Keratinocyte (primary cell): ENCODE results near the gene TMEM151B. TPM values are rescaled to one million over a fixed set of nuclear protein-coding genes. Genes with fewer than 3 reads are reported as not detected.

ENCODE experiments used
- DNase-seq: peaks from one replicate; pipeline ENCODE4 v3.0.0-alpha.2; 2011; ENCODE audit warnings: low read depth, missing footprints, low spot score
- FAIRE-seq: peaks from 2 replicates; lab custom pipeline; 2011; peaks lifted over from hg19 to GRCh38; lab: Jason Lieb, UNC
- H2AFZ ChIP-seq: 2 replicates; pipeline ENCODE4 v1.6.0; 2012; ENCODE audit warnings: low read length, control low read depth, inconsistent platforms; ENCODE audit not compliant: control insufficient read depth
- H3K27ac ChIP-seq: 2 replicates; pipeline ENCODE4 v1.5.1; 2011; ENCODE audit warnings: low read length; ENCODE audit not compliant: control insufficient read depth, insufficient read depth
- H3K27me3 ChIP-seq: 3 replicates; pipeline ENCODE4 v1.6.0; 2011; ENCODE audit warnings: low read length; ENCODE audit not compliant: control insufficient read depth, insufficient read depth; ENCODE audit errors: extremely low read depth
- H3K36me3 ChIP-seq, 2 experiments: 2 replicates in 1 of 2; 3 replicates in 1 of 2; pipeline ENCODE4 v1.5.1; 2011; ENCODE audit warnings: low read length in 2 of 2, mild to moderate bottlenecking in 1 of 2; ENCODE audit not compliant: control insufficient read depth in 2 of 2, insufficient read depth in 2 of 2; ENCODE audit errors: extremely low read depth in 1 of 2
- H3K4me1 ChIP-seq: 3 replicates; pipeline ENCODE4 v1.5.1; 2011; ENCODE audit warnings: low read length; ENCODE audit not compliant: control insufficient read depth, insufficient read depth; ENCODE audit errors: extremely low read depth
- H3K4me2 ChIP-seq: 3 replicates; pipeline ENCODE4 v1.6.0; 2011; ENCODE audit warnings: low read depth, low read length; ENCODE audit not compliant: control insufficient read depth, insufficient read depth; ENCODE audit errors: extremely low read depth
- H3K4me3 ChIP-seq, 3 experiments: fragments of 200-600 bp in 1 of 3; sonication (generic) in 1 of 3; 2 replicates in 2 of 3; 3 replicates in 1 of 3; pipeline ENCODE4 v1.5.1; 2011 to 2016; ENCODE audit warnings: low read length in 3 of 3, mild to moderate bottlenecking in 3 of 3, control low read depth in 2 of 3, inconsistent platforms in 1 of 3, low read depth in 1 of 3, mixed read lengths in 1 of 3, mixed run types in 1 of 3, moderate library complexity in 1 of 3; ENCODE audit not compliant: control insufficient read depth in 2 of 3, insufficient read depth in 2 of 3; ENCODE audit errors: extremely low read depth in 1 of 3
- H3K79me2 ChIP-seq: 2 replicates; pipeline ENCODE4 v1.6.0; 2012; ENCODE audit warnings: low read length; ENCODE audit not compliant: control insufficient read depth, insufficient read depth
- H3K9ac ChIP-seq: 3 replicates; pipeline ENCODE4 v1.6.0; 2011; ENCODE audit warnings: low read length; ENCODE audit not compliant: control insufficient read depth, insufficient read depth; ENCODE audit errors: extremely low read depth
- H3K9me1 ChIP-seq: 3 replicates; pipeline ENCODE4 v1.6.0; 2011; ENCODE audit warnings: low read length; ENCODE audit not compliant: control insufficient read depth, insufficient read depth; ENCODE audit errors: extremely low read depth
- H3K9me3 ChIP-seq: 2 replicates; pipeline ENCODE4 v1.5.1; 2012; ENCODE audit warnings: low read depth, low read length; ENCODE audit not compliant: control insufficient read depth
- H4K20me1 ChIP-seq: 3 replicates; pipeline ENCODE4 v1.6.0; 2011; ENCODE audit warnings: low read length; ENCODE audit not compliant: control insufficient read depth, insufficient read depth; ENCODE audit errors: extremely low read depth
- EZH2 ChIP-seq: IDR thresholded peaks from one replicate; pipeline ENCODE4 v1.6.1; 2012; ENCODE audit warnings: inconsistent platforms, mild to moderate bottlenecking, low read length, moderate library complexity
- dilution Hi-C: fragments of 300-500 bp; cut with MboI; formaldehyde crosslinking; loops from one replicate; pipeline ENCODE4 v1.7.0; 2020; ENCODE audit warnings: low sequenced_read_pairs; ENCODE audit not compliant: extremely low pct_ligation_motif_present
- polyA plus RNA-seq, 5 experiments: library from polyadenylated mRNA; depleted of rRNA in 3 of 5; stranded (reverse) in 3 of 5; stranded (forward) in 1 of 5; unstranded in 1 of 5; fragments of >200 nt; gene quantifications; 1 replicate in 1 of 5; 2 replicates in 3 of 5; 3 replicates in 1 of 5; pipeline versions ENCODE4 v1.2.1 to v1.2.3, GENCODE V29; 2011 to 2012; ENCODE audit warnings: missing spikeins in 2 of 5, low read depth in 1 of 5, low replicate concordance in 1 of 5
- TF ChIP-seq, protein P1 (sequence below), 3 experiments: IDR thresholded peaks in 1 of 3; conservative IDR thresholded peaks in 1 of 3; optimal IDR thresholded peaks in 1 of 3; 2 replicates in 2 of 3; 3 replicates in 1 of 3; pipeline versions ENCODE3 to v1.5.1; 2011; ENCODE audit warnings: low read length in 3 of 3, mild to moderate bottlenecking in 3 of 3, moderate library complexity in 2 of 3, control low read depth in 1 of 3, inconsistent platforms in 1 of 3; ENCODE audit not compliant: insufficient read depth in 2 of 3; ENCODE audit errors: extremely low read depth in 1 of 3

The TMEM151B gene
- polyA plus RNA-seq, 1 donor (not counting 4 experiments of a cell fraction or from before 2014, with no cell fraction given), result not detected

GRCh38 chr6:44301106-44301505, 30.9 kb downstream of the TMEM151B start:
- FAIRE-seq, result no peak
- dilution Hi-C loops, result no loop called here
- Histone ChIP-seq H3K9ac (no peak overlapping the region), H2AFZ (no peak overlapping the region), H4K20me1 (peaks cover 3% of the 10 kb centered on the region), H3K4me1 (peaks cover 7% of the 10 kb centered on the region), H3K4me2 (no peak overlapping the region), H3K27ac (no peak overlapping the region), H3K27me3 (peaks cover 27% of the 10 kb centered on the region), H3K36me3 (peaks cover 41 to 45% of the 10 kb centered on the region in 2 experiments), H3K9me3 (no peaks in the 10 kb centered on the region), H3K4me3 (no peak overlapping the region), H3K79me2 (no peaks in the 10 kb centered on the region), H3K9me1 (peaks cover 2% of the 10 kb centered on the region)
- no peak for DNase-seq
- TF ChIP-seq, protein P1, sequence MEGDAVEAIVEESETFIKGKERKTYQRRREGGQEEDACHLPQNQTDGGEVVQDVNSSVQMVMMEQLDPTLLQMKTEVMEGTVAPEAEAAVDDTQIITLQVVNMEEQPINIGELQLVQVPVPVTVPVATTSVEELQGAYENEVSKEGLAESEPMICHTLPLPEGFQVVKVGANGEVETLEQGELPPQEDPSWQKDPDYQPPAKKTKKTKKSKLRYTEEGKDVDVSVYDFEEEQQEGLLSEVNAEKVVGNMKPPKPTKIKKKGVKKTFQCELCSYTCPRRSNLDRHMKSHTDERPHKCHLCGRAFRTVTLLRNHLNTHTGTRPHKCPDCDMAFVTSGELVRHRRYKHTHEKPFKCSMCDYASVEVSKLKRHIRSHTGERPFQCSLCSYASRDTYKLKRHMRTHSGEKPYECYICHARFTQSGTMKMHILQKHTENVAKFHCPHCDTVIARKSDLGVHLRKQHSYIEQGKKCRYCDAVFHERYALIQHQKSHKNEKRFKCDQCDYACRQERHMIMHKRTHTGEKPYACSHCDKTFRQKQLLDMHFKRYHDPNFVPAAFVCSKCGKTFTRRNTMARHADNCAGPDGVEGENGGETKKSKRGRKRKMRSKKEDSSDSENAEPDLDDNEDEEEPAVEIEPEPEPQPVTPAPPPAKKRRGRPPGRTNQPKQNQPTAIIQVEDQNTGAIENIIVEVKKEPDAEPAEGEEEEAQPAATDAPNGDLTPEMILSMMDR (optimal IDR thresholded peaks at IDR 0.05 in 1 of 3, IDR thresholded peaks at IDR 0.05 in 1 of 3, conservative IDR thresholded peaks at IDR 0.05 in 1 of 3; ENCODE audit: extremely low read depth in 1 of 3, insufficient read depth in 2 of 3, low read length in 3 of 3), result no peak
- no peak for TF ChIP-seq EZH2

DNA sequence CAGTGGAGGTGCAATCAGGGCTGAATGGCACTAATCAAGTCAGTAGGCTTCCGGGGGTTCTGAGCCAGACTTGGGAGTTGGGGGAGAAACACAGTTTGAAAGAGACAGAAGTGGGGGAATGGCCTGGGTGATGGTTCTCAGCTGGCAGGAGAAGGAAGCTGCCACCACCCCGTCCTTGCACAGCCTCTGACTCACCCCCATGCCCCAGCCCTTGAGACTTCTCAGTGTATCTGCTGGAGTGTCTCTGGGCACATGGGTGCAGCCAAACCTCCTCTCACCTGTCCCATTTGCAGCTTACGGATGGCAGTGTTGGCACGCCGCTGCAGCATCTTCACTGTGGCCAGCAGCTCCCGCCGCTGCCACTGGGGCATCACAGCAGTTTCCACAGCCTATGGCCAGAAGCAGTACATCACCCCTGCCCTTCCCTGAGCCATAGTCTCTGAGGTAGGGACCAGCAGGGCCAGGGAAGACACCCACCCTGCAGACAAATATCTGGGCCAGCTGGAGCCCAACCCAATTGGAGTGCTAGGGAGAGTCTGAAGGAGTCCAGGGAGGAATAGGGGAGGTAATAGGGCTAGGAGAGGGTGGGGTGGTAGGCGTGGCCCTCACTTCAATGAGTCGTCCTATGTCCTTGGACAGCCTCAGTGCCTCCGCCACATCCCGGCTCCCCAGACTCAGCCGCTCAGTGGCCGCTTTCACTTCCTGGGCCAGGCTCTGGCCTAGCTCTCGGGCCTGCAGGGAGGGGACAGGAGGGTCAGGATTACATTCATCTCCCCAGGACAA, 31.7 kb downstream of the TMEM151B start:
- no peak overlapping the region for H3K4me2 ChIP-seq
- no peak overlapping the region for H3K4me3 ChIP-seq
- FAIRE-seq (no peak), DNase-seq (no peak)
- peaks cover 7% of the 10 kb centered on the region for H3K4me1 ChIP-seq
- no peaks in the 10 kb centered on the region for H4K20me1 ChIP-seq
- no peak overlapping the region for H2AFZ ChIP-seq
- peaks cover 45 to 46% of the 10 kb centered on the region in 2 experiments for H3K36me3 ChIP-seq
- H3K9ac ChIP-seq, result no peak overlapping the region
- peaks cover 2% of the 10 kb centered on the region for H3K9me1 ChIP-seq
- H3K79me2 ChIP-seq, result no peaks in the 10 kb centered on the region
- H3K9me3 ChIP-seq, result no peaks in the 10 kb centered on the region
- dilution Hi-C loops, result no loop called here
- H3K27me3 ChIP-seq, result peaks cover 18% of the 10 kb centered on the region
- no peak overlapping the region for H3K27ac ChIP-seq
- TF ChIP-seq, protein P1 (optimal IDR thresholded peaks at IDR 0.05 in 1 of 3, IDR thresholded peaks at IDR 0.05 in 1 of 3, conservative IDR thresholded peaks at IDR 0.05 in 1 of 3; ENCODE audit: extremely low read depth in 1 of 3, insufficient read depth in 2 of 3, low read length in 3 of 3), result no peak
- no peak for TF ChIP-seq EZH2
